AG09319 (cell line): ENCODE data around the gene DNAH17.

Source experiments
- DNase-seq: peaks from one replicate; pipeline ENCODE4 v3.0.0-alpha.2; 2010; ENCODE audit warnings: low read depth; ENCODE audit errors: extremely low read depth
- CTCF ChIP-seq: IDR thresholded peaks from 2 replicates; pipeline ENCODE4 v1.5.1; 2011; ENCODE audit warnings: low read depth, mild to moderate bottlenecking, inconsistent platforms, low read length, moderate library complexity

Gene DNAH17

GRCh38 chr17:78535273-78536197 is 41.7 kb downstream of the DNAH17 start:
- TF ChIP-seq CTCF: no peak
- no peak for DNase-seq

- no peak for DNase-seq
- TF ChIP-seq CTCF: no peak
These were observed 42.5 kb downstream of the DNAH17 start for GRCh38 chr17:78534492-78535272.

GRCh38 chr17:78532922-78533640 is 44.1 kb downstream of the DNAH17 start:
- no peak for DNase-seq

GRCh38 chr17:78532311-78532710 is 44.9 kb downstream of the DNAH17 start:
- TF ChIP-seq CTCF: no peak
- no peak for DNase-seq

More at GRCh38 chr17:78532922-78533640, 44.1 kb downstream of the DNAH17 start:
- TF ChIP-seq CTCF: no peak

GRCh38 chr17:78530675-78531074 is 46.5 kb downstream of the DNAH17 start:
- no peak for DNase-seq
- no peak for TF ChIP-seq CTCF

- no peak for DNase-seq
- TF ChIP-seq CTCF: no peak
These were observed 47.1 kb downstream of the DNAH17 start for GRCh38 chr17:78529871-78530670.
